H1 (cell line): ENCODE results near the gene SQOR. TPM values are rescaled to one million over a fixed set of nuclear protein-coding genes. Genes with fewer than 3 reads are reported as not detected.
A peak's percentile ranks its signal among the peaks of the same experiment; 100 is the strongest.

Experiments used
- CTCF ChIA-PET: fragments of 300-600 bp; sonication (Branson Sonifier 250); formaldehyde crosslinking; loops from one replicate; lab custom pipeline; 2021; ENCODE audit not compliant: partially characterized antibody; lab: Charles Lee
- POLR2A ChIA-PET: fragments of 300-600 bp; sonication (Branson Sonifier 250); formaldehyde crosslinking; loops from one replicate; lab custom pipeline; 2021; ENCODE audit warnings: inconsistent platforms; ENCODE audit not compliant: partially characterized antibody; lab: Charles Lee
- DNase-seq, 2 experiments: peaks; one replicate each; pipeline versions ENCODE4 v3.0.0 to v3.0.0-alpha.2; 2010 to 2022; ENCODE audit warnings: low spot score in 2 of 2, low read depth in 1 of 2, mixed read lengths in 1 of 2
- FAIRE-seq: peaks from 2 replicates; lab custom pipeline; 2011; peaks lifted over from hg19 to GRCh38; lab: Jason Lieb, UNC
- H2AFZ ChIP-seq: 2 replicates; pipeline ENCODE4 v1.8.1; 2012; ENCODE audit warnings: low read length, inconsistent platforms
- H2AK5ac ChIP-seq: 2 replicates; pipeline ENCODE4 v1.6.1; 2013; ENCODE audit warnings: low read depth, low read length
- H2BK120ac ChIP-seq: replicated peaks from 2 replicates; pipeline ENCODE3; 2013; ENCODE audit warnings: low read depth, low read length, inconsistent platforms
- H2BK12ac ChIP-seq: 2 replicates; pipeline ENCODE4 v1.6.1; 2013; ENCODE audit warnings: low read depth, low read length
- H2BK15ac ChIP-seq: 2 replicates; pipeline ENCODE4 v1.6.1; 2013; ENCODE audit warnings: low read length
- H2BK20ac ChIP-seq: 2 replicates; pipeline ENCODE4 v1.6.1; 2013; ENCODE audit warnings: low read length
- H2BK5ac ChIP-seq: 2 replicates; pipeline ENCODE4 v1.6.1; 2013; ENCODE audit warnings: low read depth, low read length
- H3K14ac ChIP-seq: 2 replicates; pipeline ENCODE4 v1.6.1; 2013; ENCODE audit warnings: inconsistent platforms; ENCODE audit not compliant: insufficient read length
- H3K18ac ChIP-seq: 2 replicates; pipeline ENCODE4 v1.6.1; 2013; ENCODE audit warnings: low read length; ENCODE audit errors: extremely low read depth
- H3K23ac ChIP-seq: 2 replicates; pipeline ENCODE4 v1.6.1; 2013; ENCODE audit warnings: inconsistent platforms; ENCODE audit not compliant: insufficient read length
- H3K23me2 ChIP-seq: 2 replicates; pipeline ENCODE4 v1.6.1; 2013; ENCODE audit warnings: low read depth, low read length
- H3K27ac ChIP-seq: 2 replicates; pipeline ENCODE4 v1.6.1; 2011; ENCODE audit warnings: low read depth, low read length, inconsistent platforms
- H3K27me3 ChIP-seq, 4 experiments: replicated peaks in 1 of 4; 1 replicate in 1 of 4; 2 replicates in 3 of 4; pipeline versions ENCODE4 v1.6.1 to v1.8.1; 2011 to 2013; ENCODE audit warnings: low read length in 3 of 4, mild to moderate bottlenecking in 3 of 4, inconsistent platforms in 2 of 4, mixed read lengths in 2 of 4, moderate library complexity in 1 of 4; ENCODE audit not compliant: control insufficient read depth in 3 of 4, insufficient read depth in 3 of 4; ENCODE audit errors: extremely low read depth in 1 of 4
- H3K36me3 ChIP-seq, 4 experiments: 2 replicates each; pipeline versions ENCODE4 v1.6.1 to v1.8.1; 2011 to 2013; ENCODE audit warnings: mild to moderate bottlenecking in 4 of 4, low read length in 3 of 4, moderate library complexity in 2 of 4, control low read depth in 1 of 4, inconsistent platforms in 1 of 4; ENCODE audit not compliant: insufficient read depth in 4 of 4, control insufficient read depth in 2 of 4
- H3K4ac ChIP-seq: replicated peaks from 2 replicates; pipeline ENCODE3; 2013; ENCODE audit warnings: low read length, low read depth, mixed read lengths, inconsistent platforms; ENCODE audit not compliant: insufficient read length
- H3K4me1 ChIP-seq, 4 experiments: replicated peaks in 1 of 4; 1 replicate in 1 of 4; 2 replicates in 3 of 4; pipeline versions ENCODE4 v1.6.1 to v1.8.1; 2011 to 2013; ENCODE audit warnings: low read length in 3 of 4, inconsistent platforms in 2 of 4, mixed read lengths in 1 of 4; ENCODE audit not compliant: insufficient read depth in 4 of 4, control insufficient read depth in 3 of 4
- H3K4me2 ChIP-seq, 2 experiments: 2 replicates each; pipeline versions ENCODE4 v1.6.1 to v1.8.1; 2011 to 2013; ENCODE audit warnings: low read depth in 2 of 2, low read length in 2 of 2, control low read depth in 1 of 2, inconsistent platforms in 1 of 2, mild to moderate bottlenecking in 1 of 2; ENCODE audit not compliant: insufficient read depth in 1 of 2
- H3K4me3 ChIP-seq, 4 experiments: fragments of 200-600, 300-600 bp in 1 of 4; sonication (generic), shearing (Covaris generic), sonication (Bioruptor Twin) in 1 of 4; 2 replicates each; pipeline versions ENCODE4 v1.5.1 to v1.8.1; 2011 to 2016; ENCODE audit warnings: low read length in 4 of 4, low read depth in 3 of 4, control low read depth in 2 of 4, inconsistent platforms in 2 of 4, mild to moderate bottlenecking in 2 of 4, mixed read lengths in 1 of 4, moderate library complexity in 1 of 4; ENCODE audit not compliant: insufficient read depth in 2 of 4; ENCODE audit errors: extremely low read depth in 1 of 4
- H3K56ac ChIP-seq: replicated peaks from 2 replicates; pipeline ENCODE3; 2013; ENCODE audit warnings: low read depth, mild to moderate bottlenecking, mixed read lengths, low read length, inconsistent platforms; ENCODE audit not compliant: insufficient read length
- H3K79me1 ChIP-seq: 2 replicates; pipeline ENCODE4 v1.6.1; 2013; ENCODE audit warnings: low read depth, low read length, control low read depth
- H3K79me2 ChIP-seq, 2 experiments: 2 replicates each; pipeline versions ENCODE4 v1.6.1 to v1.8.1; 2012 to 2013; ENCODE audit warnings: low read length in 2 of 2, mild to moderate bottlenecking in 2 of 2, inconsistent platforms in 1 of 2; ENCODE audit not compliant: insufficient read depth in 2 of 2, control insufficient read depth in 1 of 2
- H3K9ac ChIP-seq, 4 experiments: replicated peaks in 1 of 4; 1 replicate in 1 of 4; 2 replicates in 3 of 4; pipeline versions ENCODE4 v1.6.1 to v1.8.1; 2011 to 2013; ENCODE audit warnings: low read depth in 3 of 4, low read length in 3 of 4, control low read depth in 2 of 4, mild to moderate bottlenecking in 2 of 4, moderate library complexity in 2 of 4, inconsistent platforms in 1 of 4; ENCODE audit errors: extremely low read depth in 1 of 4
- H3K9me3 ChIP-seq, 2 experiments: 2 replicates each; pipeline versions ENCODE4 v1.6.1 to v1.8.1; 2012 to 2013; ENCODE audit warnings: mild to moderate bottlenecking in 2 of 2, moderate library complexity in 2 of 2, control low read depth in 1 of 2, inconsistent platforms in 1 of 2, low read depth in 1 of 2, low read length in 1 of 2, mixed read lengths in 1 of 2; ENCODE audit not compliant: insufficient read depth in 2 of 2
- H4K20me1 ChIP-seq, 2 experiments: replicated peaks in 1 of 2; 2 replicates each; pipeline versions ENCODE3 to v1.8.1; 2011 to 2013; ENCODE audit warnings: inconsistent platforms in 2 of 2, low read length in 2 of 2, mild to moderate bottlenecking in 1 of 2; ENCODE audit not compliant: insufficient read depth in 2 of 2, control insufficient read depth in 1 of 2
- H4K5ac ChIP-seq: 2 replicates; pipeline ENCODE4 v1.6.1; 2013; ENCODE audit warnings: low read length, low read depth, mixed read lengths, inconsistent platforms; ENCODE audit not compliant: insufficient read length
- H4K8ac ChIP-seq: 2 replicates; pipeline ENCODE4 v1.8.0; 2013; ENCODE audit warnings: mild to moderate bottlenecking, moderate library complexity, low read length, inconsistent platforms; ENCODE audit not compliant: insufficient read depth; ENCODE audit errors: extremely low read depth
- H4K91ac ChIP-seq: replicated peaks from 2 replicates; pipeline ENCODE3; 2013; ENCODE audit warnings: low read length, mixed read lengths, inconsistent platforms; ENCODE audit not compliant: insufficient read length
- ATF3 ChIP-seq: IDR thresholded peaks from 2 replicates; pipeline ENCODE4 v1.6.1; 2011; ENCODE audit warnings: low read depth, mild to moderate bottlenecking, low read length; ENCODE audit not compliant: insufficient read depth
- CTBP2 ChIP-seq: IDR thresholded peaks from 2 replicates; pipeline ENCODE4 v1.7.0; 2011; ENCODE audit warnings: borderline replicate concordance, mild to moderate bottlenecking, moderate library complexity, mixed read lengths, low read length; ENCODE audit not compliant: insufficient read depth, insufficient read length
- CTCF ChIP-seq, 3 experiments: IDR thresholded peaks; 1 replicate in 2 of 3; 2 replicates in 1 of 3; pipeline versions ENCODE4 v1.5.1 to v1.6.1; 2011; ENCODE audit warnings: low read length in 3 of 3, mild to moderate bottlenecking in 3 of 3, inconsistent platforms in 2 of 3, low read depth in 1 of 3, moderate library complexity in 1 of 3; ENCODE audit not compliant: insufficient read depth in 1 of 3; ENCODE audit errors: control extremely low read depth in 1 of 3
- EGR1 ChIP-seq: IDR thresholded peaks from 2 replicates; pipeline ENCODE4 v1.6.1; 2011; ENCODE audit warnings: low read depth, low read length, borderline replicate concordance
- GTF2F1 ChIP-seq: IDR thresholded peaks from 2 replicates; pipeline ENCODE4 v1.6.1; 2012; ENCODE audit warnings: low read depth, low read length, improper control_type of control experiment, borderline replicate concordance
- TCF12 ChIP-seq: IDR thresholded peaks from 2 replicates; pipeline ENCODE4 v1.6.1; 2011; ENCODE audit warnings: low read depth, mild to moderate bottlenecking, low read length
- ZNF274 ChIP-seq: IDR thresholded peaks from 2 replicates; pipeline ENCODE4 v1.7.0; 2012; ENCODE audit warnings: low read length, borderline replicate concordance; ENCODE audit errors: extremely low read depth
- WGBS, 2 experiments: shearing (Covaris generic) in 1 of 2; methylation state at CpG; one replicate each; pipeline versions ENCODE4 v1.1.6 to v1.1.7; 2013 to 2015; ENCODE audit warnings: low lambda C conversion rate in 2 of 2, mixed read lengths in 2 of 2, inconsistent platforms in 1 of 2, low coverage in 1 of 2, missing lambda C conversion rate in 1 of 2; ENCODE audit not compliant: insufficient replicate concordance in 2 of 2, insufficient coverage in 1 of 2, insufficient read length in 1 of 2; ENCODE audit errors: extremely low coverage in 1 of 2, missing lambda C conversion rate in 1 of 2; 5-methylcytosine and 5-hydroxymethylcytosine counted together
- polyA plus RNA-seq, 7 experiments: library from polyadenylated mRNA; depleted of rRNA in 3 of 7; stranded (reverse) in 5 of 7; unstranded in 2 of 7; fragments of >200 nt in 5 of 7; fragments of 200-250 nt in 2 of 7; gene quantifications; 1 replicate in 5 of 7; 2 replicates in 1 of 7; 4 replicates in 1 of 7; pipeline versions ENCODE4 v1.2.1 to v1.2.3, GENCODE V29; 2011 to 2013; ENCODE audit warnings: missing spikeins in 2 of 7, mixed read lengths in 2 of 7
- total RNA-seq: library from RNA; stranded (reverse); fragmentation: NEBNext Ultra II Directional; extraction: Animal tissue kit (Norgen Biotek cat#: 25700); gene quantifications from 2 replicates; pipeline ENCODE4 v1.2.1, GENCODE V29; 2021

Gene SQOR
- total and polyA plus RNA-seq, 2 of the 8 experiments (the other 6 are each of a cell fraction or from before 2014, with no cell fraction given): 0.20 to 0.22 TPM

GRCh38 chr15:45587095-45587862, 47.5 kb upstream of the SQOR start, which contains the start of gene BLOC1S6:
TSS of gene BLOC1S6 (plus strand) at chr15:45587379. CDS start at chr15:45587444, 65 bp downstream.
- Histone ChIP-seq H3K9ac (peak within 1 kb of the TSS; percentile 81 to 98 (median 96)), H3K18ac (peak within 1 kb of the TSS; percentile 84), H4K8ac (peak within 1 kb of the TSS; percentile 98; the same call in 1 of the 2 replicates), H3K4me2 (peak within 1 kb of the TSS; percentile 87 to 89), H2BK5ac (peak within 1 kb of the TSS; percentile 98), H2BK20ac (no peak within 1 kb of the TSS), H3K27ac (peak within 1 kb of the TSS; percentile 98), H3K23ac (no peak within 1 kb of the TSS), H3K4ac (peak within 1 kb of the TSS; percentile 39), H3K56ac (peak within 1 kb of the TSS; percentile 79), H3K79me2 (peaks cover 11 to 41% of the 10 kb centered on the region in 2 experiments; a peak in 3 of 4 replicates), H3K27me3 (no peaks in the 10 kb centered on the region), H3K4me3 (peak within 1 kb of the TSS; percentile 79 to 87 (median 83)), H4K91ac (peak within 1 kb of the TSS; percentile 45), H4K5ac (peak within 1 kb of the TSS; percentile 74), H3K9me3 (no peaks in the 10 kb centered on the region), H2BK15ac (0 out of 2 replicates have a peak within 1 kb of the TSS, but pooled peaks have one; percentile 33), H2BK12ac (peak within 1 kb of the TSS; percentile 69; the same call in 1 of the 2 replicates), H3K14ac (no peak within 1 kb of the TSS), H2AK5ac (peak within 1 kb of the TSS; percentile 29; the same call in 1 of the 2 replicates), H3K79me1 (peaks cover 3% of the 10 kb centered on the region; the same call in 1 of the 2 replicates), H4K20me1 (no peaks in the 10 kb centered on the region), H3K36me3 (no peaks in the 10 kb centered on the region), H3K4me1 (peaks cover 3 to 12% (median 7%) of the 10 kb centered on the region in 4 experiments; a peak in 4 of 7 replicates), H2AFZ (peak within 1 kb of the TSS; percentile 64), H3K23me2 (peaks cover 7% of the 10 kb centered on the region; the same call in 1 of the 2 replicates), H2BK120ac (no peak within 1 kb of the TSS)
- 1% methylated on average over 48 of the region's 62 CpGs; no CpG with 5 or more reads in 1 of the 2 experiments for WGBS, 2 experiments
- ChIA-PET POLR2A (interaction anchor here (0.9 to 3.8 kb wide), 15 partner anchors 8 to 185 kb away, joined by 3 to 31 read pairs (median 4); a partner anchor contains a TSS), CTCF (interaction anchor here (0.7 to 6.1 kb wide), 12 partner anchors 11 to 419 kb away, joined by 3 to 33 read pairs (median 3); a partner anchor contains a TSS)
- FAIRE-seq (no peak), DNase-seq (peak; percentile 84 to 94)
- TF ChIP-seq CTBP2 (no peak), ZNF274 (no peak), ATF3 (no peak), CTCF (IDR thresholded peaks at IDR 0.05; ENCODE audit: control extremely low read depth in 1 of 3, insufficient read depth in 1 of 3, low read depth in 1 of 3, low read length in 3 of 3) (no peak), GTF2F1 (peak; percentile 72; the same call in 1 of the 2 replicates), TCF12 (no peak), EGR1 (peak; percentile 6; the same call in 1 of the 2 replicates)
